ENCODE data around the gene ZNF74.

The ZNF74 gene

DNA sequence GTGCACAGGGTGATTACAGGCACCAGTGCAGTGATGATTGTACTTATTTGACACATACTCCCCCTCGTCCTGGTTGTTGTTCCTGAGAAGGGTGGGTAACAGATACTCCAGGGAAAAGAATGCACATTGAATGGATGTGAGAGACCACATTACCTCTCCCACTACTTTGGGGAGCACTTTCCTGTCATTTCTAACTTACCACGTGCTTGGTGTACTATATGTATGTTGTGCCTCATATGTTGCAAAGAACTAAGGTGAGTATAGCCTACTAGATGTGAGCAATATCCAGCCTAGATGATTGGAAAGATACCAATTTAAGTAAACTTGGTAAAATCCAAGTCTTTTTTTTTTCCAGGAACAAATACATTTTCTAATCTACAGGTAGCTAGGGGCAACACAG lies 58.0 kb downstream of the ZNF74 start:
- in situ Hi-C loops (cut with HindIII; ENCODE audit: low pct_ligation_motif_present, low pct_unique_long_range_greater_than_20kb, low sequenced_read_pairs): no loop called here
- DNase-seq: no peak

DNA sequence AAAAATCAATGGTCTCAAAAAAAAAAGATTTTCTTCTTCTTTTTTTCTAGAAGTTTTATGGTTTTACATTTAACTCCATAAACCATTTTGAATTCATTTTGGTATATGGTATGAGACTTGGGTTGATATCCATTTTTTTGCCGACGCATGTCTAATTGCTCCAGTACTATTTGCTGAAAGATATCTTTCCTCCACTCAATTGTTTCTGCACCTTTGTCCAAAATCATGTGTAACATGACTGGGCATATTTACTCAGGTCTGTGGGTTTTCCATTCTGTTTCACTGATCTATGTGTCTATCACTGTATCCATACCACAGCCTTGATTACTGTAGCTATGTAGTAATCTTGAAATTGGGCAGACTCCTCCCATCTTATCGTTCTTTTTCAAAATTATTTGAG lies 59.3 kb downstream of the ZNF74 start:
- no peak for DNase-seq

DNA sequence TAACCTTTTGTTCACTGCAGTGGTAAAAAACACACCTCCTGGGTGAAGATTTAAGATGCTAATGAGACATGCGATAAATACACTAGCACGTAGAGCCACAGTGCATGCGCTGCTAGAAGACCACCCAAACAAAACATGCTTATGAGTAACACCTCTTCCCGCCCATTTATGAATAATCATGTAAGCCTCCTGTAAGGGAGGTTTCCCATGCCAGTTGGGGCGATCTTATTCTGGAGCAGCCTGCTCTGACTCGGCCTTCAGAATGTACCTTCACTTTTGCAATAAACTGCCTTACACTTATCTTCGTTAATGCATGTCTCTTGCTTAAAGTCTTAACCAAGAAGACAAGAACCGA lies 61.7 kb downstream of the ZNF74 start:
- in situ Hi-C loops (cut with HindIII; ENCODE audit: low pct_ligation_motif_present, low pct_unique_long_range_greater_than_20kb, low sequenced_read_pairs): no loop called here
- no peak for DNase-seq

More for the DNA sequence above, 59.3 kb downstream of the ZNF74 start:
- in situ Hi-C loops (cut with HindIII; ENCODE audit: low pct_ligation_motif_present, low pct_unique_long_range_greater_than_20kb, low sequenced_read_pairs): no loop called here

DNA sequence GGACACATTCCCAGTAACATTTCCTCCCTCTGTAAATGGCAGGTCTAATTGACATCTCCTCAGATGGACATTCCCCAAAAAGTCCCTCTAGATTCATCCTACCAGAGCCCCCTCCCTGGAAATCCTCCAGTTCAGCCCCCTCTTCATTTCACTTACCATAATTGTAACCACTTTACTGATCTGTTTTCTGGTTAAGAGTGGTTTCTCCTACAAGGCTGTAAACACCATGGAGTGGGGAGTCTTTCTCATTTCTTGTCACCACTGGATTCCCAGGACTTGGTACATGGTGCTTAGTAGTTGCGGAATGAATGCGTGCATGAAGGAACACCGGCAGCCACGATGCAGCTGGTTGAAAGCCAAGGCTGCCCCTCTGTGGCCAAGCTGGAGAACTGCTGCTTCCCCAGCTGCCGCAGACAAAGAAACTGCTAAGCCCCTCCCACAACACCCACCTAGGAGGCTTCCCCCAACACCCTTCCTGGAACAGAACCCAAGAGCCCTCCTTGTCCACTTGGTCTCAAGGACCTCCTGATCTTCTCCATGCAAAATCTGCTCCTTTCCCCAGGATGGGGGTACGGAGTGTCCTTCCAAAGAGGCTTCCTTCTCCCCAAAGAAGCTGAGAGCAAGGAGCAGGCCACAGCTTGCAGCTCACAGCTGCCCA lies 62.2 kb downstream of the ZNF74 start:
- peak; percentile 72 for DNase-seq
- in situ Hi-C loops (cut with HindIII; ENCODE audit: low pct_ligation_motif_present, low pct_unique_long_range_greater_than_20kb, low sequenced_read_pairs): no loop called here

DNA sequence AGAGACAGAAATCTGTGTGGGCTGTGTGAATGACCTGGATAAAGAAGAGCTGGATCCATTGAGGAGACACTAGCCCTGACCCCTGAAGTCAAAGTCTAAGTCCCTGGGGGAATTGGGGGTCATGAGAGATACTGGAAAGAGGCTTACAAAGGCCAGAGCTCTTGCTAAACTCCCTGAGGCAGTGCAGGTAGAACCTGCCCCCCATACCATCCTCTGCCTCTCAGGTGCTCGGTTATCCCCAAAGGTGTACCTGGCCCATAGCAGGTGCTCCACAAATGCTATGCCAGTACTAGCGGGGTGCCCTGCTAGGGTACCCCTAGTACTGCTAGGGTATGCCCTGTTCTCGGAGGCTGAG lies 62.7 kb downstream of the ZNF74 start:
- no peak for DNase-seq
- in situ Hi-C loops (cut with HindIII; ENCODE audit: low pct_ligation_motif_present, low pct_unique_long_range_greater_than_20kb, low sequenced_read_pairs): no loop called here

DNA sequence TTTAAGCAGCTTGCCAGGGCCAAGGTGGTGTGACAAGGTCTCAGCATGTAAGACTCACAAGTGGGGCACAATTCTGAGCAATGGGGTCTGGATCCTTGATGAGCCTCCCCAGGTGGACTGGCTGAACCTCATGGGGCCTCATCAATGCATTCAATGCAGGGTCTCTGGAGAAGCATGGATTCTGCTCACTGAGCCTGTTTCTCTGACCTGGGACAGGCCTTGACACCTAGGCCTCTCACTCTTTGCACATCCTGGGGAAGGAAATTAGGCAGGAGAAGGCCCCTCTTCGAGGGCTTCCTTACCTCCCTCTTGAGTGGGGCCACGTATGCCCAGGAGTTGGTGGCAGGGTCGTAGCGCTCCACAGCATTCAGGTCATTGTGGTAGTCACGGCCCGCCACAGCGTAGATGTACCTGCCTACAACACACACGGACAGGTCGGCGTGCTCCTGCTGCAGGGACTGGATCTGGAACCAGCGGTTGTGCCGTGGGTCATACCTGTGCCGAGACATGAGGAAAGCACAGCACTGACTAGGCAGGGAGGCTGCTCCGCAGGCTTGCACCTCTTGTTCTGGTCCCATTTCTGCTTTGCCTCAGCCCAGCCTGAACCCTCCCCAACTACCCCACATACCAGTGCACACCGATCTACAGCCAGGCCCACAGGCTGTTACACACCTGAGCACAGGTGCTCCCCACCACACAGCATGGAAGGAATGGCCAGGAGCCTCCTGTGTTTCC lies 63.7 kb downstream of the ZNF74 start:
- in situ Hi-C loops (cut with HindIII; ENCODE audit: low pct_ligation_motif_present, low pct_unique_long_range_greater_than_20kb, low sequenced_read_pairs): no loop called here
- no peak for DNase-seq
